Activated CD8-positive, alpha-beta memory T cell treated with anti-CD3 and anti-CD28 coated beads, Interleukin-2, amount 50 U/mL, for 1 hour (primary cell): ENCODE results near the gene SNRPB.
"Not testable (repeated sequence)": the region's sequence is repeated elsewhere in the genome, so short reads cannot be mapped to it uniquely, and the experiment has no call there.

ENCODE experiments used
- DNase-seq: peaks from one replicate; pipeline ENCODE4 v3.0.0-alpha.2; 2020; ENCODE audit errors: extremely low read depth

SNRPB gene

GRCh38 chr20:2470423-2471193 is at the start of gene SNRPB:
SNRPB (minus strand) TSS chr20:2470789; CDS start chr20:2470690, 99 bp downstream.
- peak; percentile 94 for DNase-seq

DNA sequence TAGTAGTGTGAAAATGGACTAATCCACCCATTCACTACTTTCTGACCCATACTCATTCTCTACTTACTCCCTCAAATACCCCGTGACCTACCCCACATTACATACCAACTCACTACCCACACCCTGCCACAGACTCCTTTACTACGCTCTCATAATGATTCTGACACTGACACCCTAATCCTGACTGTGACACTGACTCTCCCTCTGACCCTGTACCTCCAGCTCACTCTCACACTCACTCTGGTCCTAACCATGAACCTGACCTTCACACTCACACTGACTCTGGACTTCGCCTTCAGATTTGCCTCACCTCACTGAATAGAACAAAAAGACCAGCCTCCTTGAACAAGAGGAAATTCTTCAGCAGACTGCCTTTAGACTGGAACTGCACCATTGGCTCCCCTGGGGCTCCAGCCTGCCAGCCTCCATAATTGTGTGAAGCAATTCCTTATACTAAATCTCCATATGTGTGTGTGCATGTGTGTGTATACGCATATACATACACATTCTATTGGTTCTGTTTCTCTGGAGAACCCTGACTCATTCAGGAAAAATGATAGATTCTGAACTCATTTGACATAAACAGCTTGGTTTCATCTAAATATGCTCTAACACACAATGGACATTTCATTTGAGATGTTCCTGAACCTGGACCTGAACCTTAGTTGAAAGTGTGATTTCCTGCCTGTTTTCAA is 48.7 kb upstream of the SNRPB start:
- no peak for DNase-seq

- no peak for DNase-seq
These were observed 48.0 kb upstream of the SNRPB start for GRCh38 chr20:2518558-2518957.

DNA sequence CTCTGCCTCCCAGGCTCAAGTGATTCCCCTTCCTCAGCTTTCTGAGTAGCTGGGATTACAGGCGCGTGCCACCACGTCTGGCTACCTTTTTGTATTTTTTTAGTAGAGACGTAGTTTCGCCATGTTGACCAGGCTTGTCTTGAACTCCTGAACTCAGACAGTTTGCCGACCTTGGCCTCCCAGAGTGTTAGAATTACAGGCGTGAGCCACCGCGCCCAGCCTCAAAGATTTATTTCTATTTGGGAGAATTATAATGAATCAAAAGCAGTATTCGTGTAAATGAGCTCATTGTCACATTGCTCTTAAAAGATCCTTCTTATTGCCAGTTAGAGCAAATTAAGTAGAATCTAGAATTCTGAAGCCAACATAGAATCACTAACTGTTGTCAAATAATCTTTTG is 47.5 kb upstream of the SNRPB start:
- no peak for DNase-seq

- DNase-seq = no peak
These were observed 45.8 kb upstream of the SNRPB start for GRCh38 chr20:2516399-2516798.

GRCh38 chr20:2515203-2515602 is 44.6 kb upstream of the SNRPB start:
- no peak for DNase-seq

GRCh38 chr20:2509794-2510193 is 39.2 kb upstream of the SNRPB start:
- DNase-seq = no peak

- DNase-seq = no peak
These were observed 38.8 kb upstream of the SNRPB start for GRCh38 chr20:2509468-2509781.

- no peak for DNase-seq
These were observed 38.3 kb upstream of the SNRPB start, which contains the start of gene ZNF343 for GRCh38 chr20:2508631-2509467. ZNF343 (minus strand) TSS chr20:2508915; CDS start chr20:2493895, 15,020 bp downstream.

DNA sequence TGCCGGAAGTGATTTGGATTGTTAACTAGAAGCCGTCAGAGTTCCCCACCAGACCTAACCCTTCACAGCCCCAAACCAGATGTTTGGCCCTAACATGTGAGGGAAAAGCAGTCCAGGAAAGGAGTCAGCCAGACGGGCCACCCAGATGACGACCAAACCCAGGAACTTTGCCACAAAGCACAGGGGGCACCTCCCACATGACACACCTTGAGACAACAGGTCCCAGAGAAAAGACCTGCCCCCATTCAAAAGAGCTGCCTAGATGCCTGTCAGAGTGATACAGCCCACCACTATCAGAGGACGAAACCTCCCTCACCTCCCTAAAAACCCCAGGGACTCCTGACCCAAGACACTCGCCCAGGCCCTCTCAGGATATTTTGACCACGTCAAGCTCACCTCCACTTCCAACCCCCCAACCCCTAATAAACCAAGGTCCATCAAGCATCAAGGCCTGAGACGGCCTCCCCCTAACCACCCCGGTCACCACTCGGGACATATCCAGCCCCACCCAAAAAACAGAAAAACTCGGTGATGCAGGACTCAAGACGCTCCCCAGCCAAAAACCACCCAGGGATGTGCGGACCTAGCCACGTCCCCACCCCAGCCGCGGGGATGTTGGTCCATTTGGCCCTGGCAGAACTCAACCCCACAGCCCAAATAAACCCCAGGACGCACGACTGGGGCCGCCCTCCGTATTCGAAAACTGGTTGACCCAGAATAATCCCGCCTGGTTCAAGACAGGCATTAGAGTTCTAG is 37.5 kb upstream of the SNRPB start:
- DNase-seq = no peak

- DNase-seq = no peak
These were observed 36.9 kb upstream of the SNRPB start for GRCh38 chr20:2507464-2507863.

GRCh38 chr20:2506426-2506825 is 35.8 kb upstream of the SNRPB start:
- not testable (repeated sequence) for DNase-seq

DNA sequence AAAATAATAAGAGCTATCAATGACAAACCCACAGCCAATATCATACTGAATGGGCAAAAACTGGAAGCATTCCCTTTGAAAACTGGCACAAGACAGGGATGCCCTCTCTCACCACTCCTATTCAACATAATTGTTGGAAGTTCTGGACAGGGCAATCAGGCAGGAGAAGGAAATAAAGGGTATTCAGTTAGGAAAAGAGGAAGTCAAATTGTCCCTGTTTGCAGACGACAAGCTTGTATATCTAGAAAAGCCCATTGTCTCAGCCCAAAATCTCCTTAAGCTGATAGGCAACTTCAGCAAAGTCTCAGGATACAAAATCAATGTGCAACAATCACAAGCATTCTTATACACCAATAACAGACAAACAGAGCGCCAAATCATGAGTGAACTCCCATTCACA is 34.2 kb upstream of the SNRPB start:
- DNase-seq = not testable (repeated sequence)

DNA sequence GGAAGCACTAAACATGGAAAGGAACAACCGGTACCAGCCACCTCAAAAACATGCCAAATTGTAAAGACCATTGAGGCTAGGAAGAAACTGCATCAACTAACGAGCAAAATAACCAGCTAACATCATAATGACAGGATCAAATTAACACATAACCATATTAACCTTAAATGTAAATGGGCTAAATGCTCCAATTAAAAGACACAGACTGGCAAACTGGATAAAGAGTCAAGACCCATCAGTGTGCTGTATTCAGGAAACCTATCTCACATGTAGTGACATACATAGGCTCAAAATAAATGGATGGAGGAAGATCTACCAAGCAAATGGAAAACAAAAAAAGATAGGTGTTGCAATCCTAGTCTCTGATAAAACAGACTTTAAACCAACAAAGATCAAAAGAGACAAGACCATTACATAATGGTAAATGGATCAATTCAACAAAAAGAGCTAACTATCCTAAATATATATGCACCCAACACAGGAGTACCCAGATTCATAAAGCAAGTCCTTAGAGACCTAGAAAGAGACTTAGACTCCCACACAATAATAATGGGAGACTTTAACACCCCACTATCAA is 32.3 kb upstream of the SNRPB start:
- not testable (repeated sequence) for DNase-seq

- DNase-seq = no peak
These were observed 15.1 kb upstream of the SNRPB start for GRCh38 chr20:2485661-2486060.

GRCh38 chr20:2485080-2485479 is 14.5 kb upstream of the SNRPB start:
- no peak for DNase-seq

DNA sequence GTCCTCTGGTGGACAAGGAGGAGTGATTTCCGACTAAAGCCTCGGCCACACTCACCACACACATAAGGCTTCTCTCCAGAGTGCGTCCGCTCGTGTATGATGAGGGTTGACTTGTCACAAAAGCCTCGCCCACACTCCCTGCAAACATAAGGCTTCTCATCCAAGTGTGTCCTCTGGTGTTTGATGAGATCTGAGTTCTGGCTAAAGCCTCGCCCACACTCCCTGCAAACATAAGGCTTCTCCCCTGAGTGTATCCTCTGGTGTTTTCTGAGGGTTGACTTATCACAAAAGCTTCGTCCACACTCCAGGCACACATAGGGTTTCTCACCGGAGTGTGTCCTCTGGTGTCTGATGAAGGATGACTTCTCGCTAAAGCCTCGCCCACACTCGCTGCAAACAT is 12.9 kb upstream of the SNRPB start:
- DNase-seq = no peak

DNA sequence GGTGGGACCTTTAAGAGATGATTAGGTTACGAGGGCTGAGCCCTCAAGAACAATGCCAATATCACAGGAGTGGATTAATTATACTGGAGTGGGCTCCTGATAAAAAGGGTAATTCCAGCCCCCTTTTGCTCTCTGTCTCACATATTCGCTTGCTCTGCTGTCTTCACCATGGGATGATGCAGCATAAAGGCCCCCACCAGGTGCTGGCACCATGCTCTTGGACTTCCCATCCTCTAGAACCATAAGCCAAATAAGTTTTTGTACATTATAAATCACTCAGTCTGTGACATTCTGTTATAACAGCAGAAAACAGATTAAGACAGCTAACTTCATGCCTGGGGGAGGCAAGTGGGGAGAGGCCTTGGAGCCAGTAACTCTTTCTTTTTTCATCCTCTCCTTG is 9.8 kb upstream of the SNRPB start:
- DNase-seq = no peak

DNA sequence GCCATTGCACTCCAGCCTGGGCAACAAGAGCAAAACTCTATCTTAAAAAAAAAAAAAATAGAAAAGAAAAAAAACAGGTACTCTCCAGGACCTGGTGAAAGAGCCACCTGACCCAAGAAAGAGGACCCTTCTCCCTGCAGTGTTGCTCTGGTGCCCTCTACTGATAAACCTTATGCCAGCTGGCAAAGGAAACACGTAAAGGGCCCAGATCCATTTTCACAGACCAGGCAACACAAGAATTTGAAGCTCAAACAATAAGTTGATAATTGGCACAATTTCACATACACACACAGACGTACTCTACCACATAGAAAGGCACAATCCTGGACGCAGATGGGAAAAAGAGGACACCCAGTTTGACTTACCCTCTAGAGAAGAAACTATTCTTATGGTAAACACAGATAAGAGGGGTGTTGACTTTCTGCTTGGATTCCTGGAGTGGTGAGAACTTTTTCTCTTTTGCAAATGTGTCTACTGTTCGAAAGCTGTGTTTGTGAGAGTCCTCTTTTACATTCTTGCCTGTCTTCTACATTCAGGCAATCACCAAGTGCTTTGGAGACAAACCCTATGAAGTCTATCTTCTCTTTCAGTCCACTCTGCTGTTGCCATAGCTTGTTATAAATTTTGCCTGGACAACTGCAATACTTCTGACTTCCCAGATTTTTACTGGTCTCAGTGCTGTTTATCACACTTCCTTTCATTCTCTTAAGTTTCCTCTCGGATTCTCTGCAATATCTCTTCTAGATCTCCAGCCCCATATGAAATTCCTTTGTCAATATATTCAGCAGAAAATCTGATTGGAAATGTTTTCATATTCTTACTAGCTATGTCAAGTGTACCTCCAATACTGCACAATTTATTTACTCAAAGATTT is 6.4 kb upstream of the SNRPB start:
- DNase-seq = no peak
